ENCODE data around the gene CABLES2.

Gene CABLES2

GRCh38 chr20:62356589-62357186 lies 50.4 kb downstream of the CABLES2 start:
- Mint-ChIP-seq H3K36me3 (no peaks in the 10 kb centered on the region), H3K9me3 (no peaks in the 10 kb centered on the region), H3K27ac (no peak overlapping the region), H3K4me1 (no peaks in the 10 kb centered on the region), H3K27me3 (peaks cover 20% of the 10 kb centered on the region), H3K4me3 (no peak overlapping the region)
- CTCF ChIA-PET = no interaction called here
- no peak for DNase-seq

DNA sequence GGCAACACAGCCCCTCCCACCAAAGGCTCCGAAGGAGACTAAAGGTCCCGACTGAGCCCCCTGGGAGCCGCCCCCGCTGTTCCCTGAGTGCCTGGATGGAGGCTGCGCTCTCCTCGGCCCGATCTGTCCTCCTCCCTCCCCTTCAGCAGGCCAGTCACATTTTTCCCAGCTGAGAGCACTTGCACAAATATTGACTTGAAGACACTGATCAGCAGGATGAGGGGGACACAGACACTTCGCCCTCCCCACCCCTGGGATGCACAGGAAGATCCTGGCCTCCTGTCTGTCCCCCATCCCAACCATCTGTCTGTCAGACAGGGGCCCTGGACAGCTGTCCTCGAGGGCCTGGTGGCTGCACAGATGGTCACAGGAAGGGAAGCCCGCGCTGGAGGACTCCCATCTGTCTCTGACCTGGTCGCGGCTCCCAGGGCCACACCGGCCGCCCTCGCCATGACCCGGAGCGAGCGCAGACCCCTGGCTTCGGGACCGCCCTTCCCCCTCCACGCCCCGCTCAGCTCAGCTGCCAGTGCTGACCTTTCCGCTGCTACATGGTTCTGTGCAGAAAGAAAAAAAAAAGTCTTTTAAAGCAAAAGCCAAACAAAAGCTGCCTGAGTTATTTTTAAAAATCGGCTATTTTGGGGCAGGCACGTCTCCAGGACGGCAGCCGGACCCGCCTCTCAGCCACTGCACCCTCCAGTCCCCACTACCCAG lies 51.1 kb downstream of the CABLES2 start:
- Mint-ChIP-seq H3K4me1 (no peaks in the 10 kb centered on the region), H3K4me3 (no peak overlapping the region), H3K27me3 (peaks cover 20% of the 10 kb centered on the region), H3K9me3 (no peaks in the 10 kb centered on the region), H3K27ac (no peak overlapping the region), H3K36me3 (no peaks in the 10 kb centered on the region)
- no peak for DNase-seq
- CTCF ChIA-PET = no interaction called here

- H3K4me3 Mint-ChIP-seq = no peak overlapping the region
- no peaks in the 10 kb centered on the region for H3K36me3 Mint-ChIP-seq
- CTCF ChIA-PET = no interaction called here
- H3K4me1 Mint-ChIP-seq = no peaks in the 10 kb centered on the region
- H3K27ac Mint-ChIP-seq = no peak overlapping the region
- peaks cover 20% of the 10 kb centered on the region for H3K27me3 Mint-ChIP-seq
- DNase-seq = no peak
- H3K9me3 Mint-ChIP-seq = no peaks in the 10 kb centered on the region
These were observed 51.6 kb downstream of the CABLES2 start for GRCh38 chr20:62355516-62355877.

GRCh38 chr20:62354811-62355341 lies 52.2 kb downstream of the CABLES2 start:
- Mint-ChIP-seq H3K27me3 (peaks cover 20% of the 10 kb centered on the region), H3K27ac (no peak overlapping the region), H3K4me1 (no peaks in the 10 kb centered on the region), H3K9me3 (no peaks in the 10 kb centered on the region), H3K4me3 (no peak overlapping the region), H3K36me3 (no peaks in the 10 kb centered on the region)
- CTCF ChIA-PET = no interaction called here
- DNase-seq = no peak

GRCh38 chr20:62354031-62354808 lies 52.9 kb downstream of the CABLES2 start:
- Mint-ChIP-seq H3K4me3 (no peak overlapping the region), H3K4me1 (no peaks in the 10 kb centered on the region), H3K27me3 (peaks cover 20% of the 10 kb centered on the region), H3K36me3 (peaks cover 2% of the 10 kb centered on the region), H3K27ac (no peak overlapping the region), H3K9me3 (peaks cover 2% of the 10 kb centered on the region)
- DNase-seq = no peak
- CTCF ChIA-PET = no interaction called here

GRCh38 chr20:62353289-62354030 lies 53.6 kb downstream of the CABLES2 start:
- H3K9me3 Mint-ChIP-seq = peaks cover 6% of the 10 kb centered on the region
- H3K27me3 Mint-ChIP-seq = peaks cover 20% of the 10 kb centered on the region
- H3K27ac Mint-ChIP-seq = no peak overlapping the region
- H3K36me3 Mint-ChIP-seq = peaks cover 2% of the 10 kb centered on the region
- no peak overlapping the region for H3K4me3 Mint-ChIP-seq
- DNase-seq = no peak
- H3K4me1 Mint-ChIP-seq = no peaks in the 10 kb centered on the region
- CTCF ChIA-PET = no interaction called here

DNA sequence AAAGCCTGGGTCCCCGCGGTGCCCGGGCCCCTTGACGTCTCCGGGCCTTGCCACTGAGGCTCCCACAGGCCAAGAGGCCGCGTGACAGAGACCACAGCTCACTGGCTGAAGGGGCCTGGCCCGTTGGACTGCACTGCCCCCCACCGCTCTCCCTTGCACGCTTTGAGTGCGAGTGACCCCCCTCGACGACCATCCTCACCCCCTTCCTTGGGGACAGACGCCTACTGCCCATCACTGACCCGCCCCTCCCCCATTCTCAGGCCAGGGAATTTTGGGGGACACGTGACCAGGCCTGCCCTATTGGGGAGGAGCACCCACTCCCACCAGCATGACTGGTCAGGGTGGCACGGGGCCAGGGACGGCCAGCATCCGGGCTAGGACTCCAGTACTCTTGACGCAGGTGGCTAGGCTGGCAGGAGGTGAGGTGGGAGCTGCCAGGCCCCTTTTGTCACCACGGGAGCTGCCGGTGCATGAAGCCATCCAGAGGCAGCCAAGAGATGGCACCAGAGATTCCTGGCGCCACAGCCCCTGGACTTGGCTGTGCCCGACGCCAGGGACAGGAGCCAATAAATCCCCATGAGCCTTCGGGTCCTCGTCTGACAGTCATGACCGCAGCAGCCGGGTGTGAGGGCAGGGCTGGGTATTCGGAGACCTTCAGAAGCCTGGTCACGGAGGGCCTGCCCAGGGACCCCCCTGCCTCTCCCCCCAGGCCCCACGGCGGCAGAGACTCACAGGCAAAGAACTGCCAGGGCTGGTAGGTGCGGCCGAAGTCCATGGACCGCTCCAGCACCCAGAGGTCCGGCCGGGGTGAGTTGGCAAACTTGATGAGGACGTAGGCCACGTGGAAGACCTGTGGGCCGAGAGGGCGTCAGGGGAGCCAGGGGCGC lies 54.4 kb downstream of the CABLES2 start:
- Mint-ChIP-seq H3K27ac (no peak overlapping the region), H3K36me3 (peaks cover 2% of the 10 kb centered on the region), H3K4me1 (no peaks in the 10 kb centered on the region), H3K27me3 (peaks cover 17% of the 10 kb centered on the region), H3K9me3 (peaks cover 12% of the 10 kb centered on the region), H3K4me3 (no peak overlapping the region)
- CTCF ChIA-PET = no interaction called here
- DNase-seq = no peak

DNA sequence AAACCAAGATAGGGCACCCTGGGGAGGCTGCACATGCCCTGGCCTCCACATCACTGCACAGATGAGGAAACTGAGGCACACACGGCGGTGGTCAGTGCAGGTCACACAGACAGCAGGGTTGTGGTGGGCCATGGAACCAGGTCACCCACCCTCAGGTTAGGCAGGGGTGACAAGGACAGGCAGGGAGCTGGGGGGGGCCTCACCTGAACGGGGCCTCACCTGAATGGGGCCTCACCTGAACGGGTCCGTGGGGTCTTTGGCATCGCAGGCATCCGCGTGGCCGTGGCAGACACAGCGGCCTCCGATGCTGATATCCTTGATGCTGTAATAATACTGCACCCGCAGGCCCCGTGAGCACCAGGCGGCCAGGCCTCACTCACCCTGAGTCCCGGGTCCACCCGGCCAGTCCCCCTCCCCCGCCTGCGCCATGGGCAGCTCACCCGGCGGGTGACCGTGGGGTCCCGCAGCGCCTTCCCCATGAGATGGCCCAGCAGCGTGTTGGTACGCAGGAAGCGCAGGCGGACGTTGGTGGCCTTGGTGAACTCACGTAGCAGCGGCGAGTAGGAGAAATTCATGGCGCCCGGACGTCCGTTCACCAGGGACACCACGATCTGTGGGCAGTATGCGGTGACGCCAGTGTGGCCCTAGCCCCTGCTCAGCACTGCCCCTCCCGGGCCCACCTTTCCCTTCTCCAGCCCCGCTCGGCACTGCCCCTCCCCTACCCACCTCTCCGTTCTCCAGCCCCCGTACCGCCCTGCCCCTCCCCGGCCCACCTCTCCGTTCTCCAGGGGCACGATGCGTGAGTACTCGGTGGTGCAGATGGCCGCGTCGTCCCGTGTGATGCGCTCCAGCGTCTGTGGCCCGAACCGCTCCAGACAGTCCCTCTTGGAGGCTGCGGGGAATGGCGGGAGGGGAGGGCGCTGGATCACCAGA lies 55.4 kb downstream of the CABLES2 start:
- no peaks in the 10 kb centered on the region for H3K4me1 Mint-ChIP-seq
- peaks cover 11% of the 10 kb centered on the region for H3K27me3 Mint-ChIP-seq
- peaks cover 2% of the 10 kb centered on the region for H3K36me3 Mint-ChIP-seq
- H3K4me3 Mint-ChIP-seq = no peak overlapping the region
- H3K9me3 Mint-ChIP-seq = peaks cover 12% of the 10 kb centered on the region
- no peak for DNase-seq
- CTCF ChIA-PET = no interaction called here
- H3K27ac Mint-ChIP-seq = no peak overlapping the region

DNA sequence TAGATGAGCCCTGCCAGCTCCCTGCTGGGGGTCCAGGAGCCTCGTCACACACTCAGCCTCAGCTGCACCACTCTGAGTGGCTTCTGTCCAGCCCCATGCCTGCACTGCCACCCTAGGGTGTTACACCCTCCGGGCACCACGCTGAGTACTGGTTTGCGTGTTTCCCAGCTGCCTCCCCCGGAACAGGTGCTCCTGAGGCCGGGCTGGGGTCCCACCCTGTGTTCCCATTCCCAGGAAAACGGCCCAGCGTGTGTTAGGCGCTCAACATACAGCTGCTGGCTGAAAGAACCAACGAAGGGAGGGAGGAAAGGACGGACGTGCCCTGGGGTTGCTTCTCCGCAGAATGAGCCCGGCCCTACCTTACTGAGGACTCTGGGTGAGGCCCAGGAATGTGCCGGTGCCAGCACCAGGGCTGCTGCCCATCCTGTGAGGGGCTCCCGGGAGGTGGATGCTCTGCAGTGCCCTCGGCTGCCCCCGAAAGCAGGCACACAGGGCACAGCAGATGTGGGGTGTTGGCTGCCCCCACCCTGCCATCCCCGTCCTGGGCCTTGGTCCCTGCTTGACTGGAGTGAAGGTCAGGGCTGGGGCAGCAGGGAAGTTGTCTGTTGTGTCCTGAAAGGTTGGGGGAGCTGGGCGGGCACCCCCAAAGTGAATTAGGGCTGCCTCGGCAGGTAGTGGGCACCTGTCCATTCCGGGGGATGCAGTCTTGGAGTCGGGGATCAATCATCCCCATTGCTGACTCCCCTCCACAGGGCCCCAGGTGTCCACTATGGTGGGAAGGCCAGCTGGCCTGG lies 56.3 kb downstream of the CABLES2 start:
- Mint-ChIP-seq H3K36me3 (peaks cover 2% of the 10 kb centered on the region), H3K27ac (no peak overlapping the region), H3K4me3 (no peak overlapping the region), H3K4me1 (no peaks in the 10 kb centered on the region), H3K27me3 (peaks cover 2% of the 10 kb centered on the region), H3K9me3 (peaks cover 12% of the 10 kb centered on the region)
- no peak for DNase-seq
- CTCF ChIA-PET = no interaction called here

DNA sequence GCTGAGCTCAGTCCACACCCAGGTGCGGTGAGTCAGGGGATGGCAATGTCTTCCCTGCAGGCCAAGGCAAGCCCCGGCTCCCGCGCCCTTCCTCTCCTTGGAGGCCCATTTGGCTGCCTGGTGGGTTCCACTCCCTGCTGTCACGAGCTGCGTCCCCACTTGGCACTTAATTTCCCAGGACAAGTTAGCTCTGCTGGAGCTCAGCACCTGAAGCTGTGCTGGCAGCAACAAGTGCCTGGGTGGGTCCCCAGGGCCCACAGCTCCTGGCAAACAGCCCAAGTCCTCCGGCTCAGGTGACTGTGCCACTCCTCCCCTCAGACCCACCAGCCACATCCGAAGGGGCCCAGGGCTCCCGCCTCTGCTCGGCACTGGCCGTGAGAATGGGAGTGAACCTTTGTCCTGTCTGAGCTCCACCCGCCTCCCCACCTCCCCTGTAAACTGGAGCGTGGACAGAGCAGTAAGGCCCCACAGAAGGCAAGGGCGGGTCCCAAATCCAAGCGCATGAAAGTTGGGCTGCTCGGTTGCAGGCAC lies 56.9 kb downstream of the CABLES2 start:
- Mint-ChIP-seq H3K27ac (no peak overlapping the region), H3K9me3 (peaks cover 12% of the 10 kb centered on the region), H3K36me3 (peaks cover 2% of the 10 kb centered on the region), H3K4me3 (no peak overlapping the region), H3K27me3 (no peaks in the 10 kb centered on the region), H3K4me1 (no peaks in the 10 kb centered on the region)
- DNase-seq = no peak
- CTCF ChIA-PET = no interaction called here

DNA sequence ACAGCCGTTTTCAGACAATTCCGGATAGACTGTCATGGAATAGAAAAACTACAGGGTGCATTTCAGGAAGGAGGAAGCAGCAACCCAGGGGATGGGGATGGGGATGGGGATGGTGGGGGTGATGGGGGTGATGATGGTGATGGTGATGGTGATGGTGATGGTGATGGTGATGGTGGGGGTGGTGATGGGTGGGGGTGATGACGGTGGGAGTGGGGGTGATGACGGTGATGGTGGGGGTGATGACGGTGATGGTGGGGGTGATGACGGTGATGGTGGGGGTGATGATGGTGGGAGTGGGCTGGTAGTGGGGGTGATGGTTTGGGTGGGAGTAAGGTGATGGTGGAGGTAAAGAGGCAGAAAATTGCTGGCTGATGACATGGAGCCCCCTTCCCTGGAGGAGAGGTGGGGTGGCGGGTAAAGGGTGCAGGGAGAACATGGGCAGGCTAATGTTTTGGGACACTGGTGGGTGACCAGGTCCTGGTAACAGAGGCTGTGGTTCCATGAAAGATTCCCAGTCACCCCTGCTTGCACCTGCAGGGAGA lies 57.5 kb downstream of the CABLES2 start:
- no peaks in the 10 kb centered on the region for H3K27me3 Mint-ChIP-seq
- CTCF ChIA-PET = no interaction called here
- peaks cover 2% of the 10 kb centered on the region for H3K36me3 Mint-ChIP-seq
- no peaks in the 10 kb centered on the region for H3K4me1 Mint-ChIP-seq
- H3K4me3 Mint-ChIP-seq = no peak overlapping the region
- H3K9me3 Mint-ChIP-seq = peaks cover 12% of the 10 kb centered on the region
- DNase-seq = no peak
- no peak overlapping the region for H3K27ac Mint-ChIP-seq

- no peak for DNase-seq
These were observed 58.5 kb downstream of the CABLES2 start for GRCh38 chr20:62348604-62349003.

More at GRCh38 chr20:62348604-62349003, 58.5 kb downstream of the CABLES2 start:
- H3K27ac Mint-ChIP-seq = no peak overlapping the region
- peaks cover 3% of the 10 kb centered on the region for H3K27me3 Mint-ChIP-seq
- no peaks in the 10 kb centered on the region for H3K4me1 Mint-ChIP-seq
- CTCF ChIA-PET = no interaction called here
- H3K4me3 Mint-ChIP-seq = no peak overlapping the region
- H3K36me3 Mint-ChIP-seq = peaks cover 2% of the 10 kb centered on the region
- peaks cover 12% of the 10 kb centered on the region for H3K9me3 Mint-ChIP-seq

Data from activated naive CD4-positive, alpha-beta T cell treated with anti-CD3 and anti-CD28 coated beads, Interleukin-2, amount 10 ng/mL, durations not matched to agents 7 days and 5 days (primary cell).